GM18909 (cell line): ENCODE data around the gene MACROD2.

ENCODE experiments used
- ATAC-seq: cut with Tn5 transposase; IDR thresholded peaks from one replicate; pipeline ENCODE4 v1.9.1; 2021; ENCODE audit warnings: mild to moderate bottlenecking; ENCODE audit not compliant: unreplicated experiment, poor library complexity

Gene MACROD2

DNA sequence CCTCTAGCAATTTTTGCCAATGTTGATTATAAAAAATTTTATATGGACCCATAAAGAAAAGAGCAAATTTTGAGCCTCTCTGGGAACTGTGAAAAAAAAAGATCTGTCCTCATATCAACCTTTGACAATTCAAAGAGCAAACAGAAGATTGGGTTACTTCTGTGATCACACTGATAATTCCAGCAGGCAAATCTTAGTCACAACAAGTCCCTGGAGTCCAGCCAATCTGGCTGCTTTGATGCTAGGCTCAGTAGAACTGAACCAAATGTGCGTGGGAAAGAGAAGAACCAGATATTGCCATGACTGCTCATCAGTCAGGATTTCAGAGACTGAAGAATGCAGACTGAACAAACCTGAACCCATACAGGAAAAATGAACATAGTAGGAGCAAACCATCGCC is 780.5 kb downstream of the MACROD2 start:
- ATAC-seq: no peak

DNA sequence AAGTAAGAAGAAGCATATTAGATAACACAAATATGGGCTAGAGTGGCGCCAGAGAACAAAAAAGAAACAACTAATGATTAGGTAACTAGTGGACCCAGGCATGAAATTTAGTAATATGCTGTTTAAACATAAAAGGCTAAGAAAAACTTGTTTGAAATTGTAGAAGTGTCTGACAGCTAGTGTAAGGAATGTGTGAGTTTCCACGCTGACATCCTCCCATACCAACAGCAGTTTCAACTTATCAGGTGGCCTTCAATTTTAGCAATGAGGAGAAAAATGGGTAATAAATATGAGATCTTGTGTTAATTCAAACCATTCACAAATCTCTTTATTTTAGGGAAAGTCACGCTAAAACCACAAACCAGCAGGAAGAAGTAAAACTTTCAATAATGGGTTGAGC is 782.3 kb downstream of the MACROD2 start:
- ATAC-seq: no peak

DNA sequence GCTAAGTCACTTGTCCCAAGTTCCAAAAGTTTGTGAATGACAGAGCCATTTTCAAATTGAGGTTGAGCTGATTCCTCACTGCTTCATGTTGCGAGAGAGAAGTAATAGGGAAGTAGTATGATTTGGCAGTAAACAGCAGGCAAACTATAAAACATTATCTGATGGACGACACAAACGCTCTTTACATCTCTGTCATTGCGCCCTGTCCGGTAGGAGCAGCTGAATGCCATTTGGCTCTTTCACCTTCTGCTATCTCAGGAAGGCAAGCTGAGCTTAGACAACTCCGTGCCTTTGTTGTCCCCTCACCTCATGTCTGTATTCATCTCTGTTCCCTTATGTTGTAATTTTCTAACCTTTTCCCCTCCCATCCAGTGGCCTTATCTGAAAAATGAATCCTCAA is 782.8 kb downstream of the MACROD2 start:
- no peak for ATAC-seq

DNA sequence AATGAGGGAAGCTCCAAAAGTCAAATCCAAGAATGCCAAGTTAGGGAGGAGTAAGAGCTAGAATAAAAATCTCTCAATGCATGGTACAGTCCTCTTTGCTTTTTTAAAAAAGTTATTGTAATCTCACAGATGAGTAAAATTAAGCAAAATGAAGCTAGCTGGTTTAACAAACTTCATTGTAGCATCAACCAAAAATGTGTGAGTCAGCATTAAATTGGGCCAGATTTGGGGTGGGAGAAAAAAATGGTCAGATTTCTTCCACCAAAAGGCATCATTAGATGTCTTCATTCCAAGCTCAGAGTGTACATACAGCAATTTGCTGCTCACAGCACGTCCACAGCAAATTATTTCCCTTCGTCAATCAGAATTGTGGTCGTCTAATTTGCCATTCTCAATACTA is 783.6 kb downstream of the MACROD2 start:
- ATAC-seq: no peak

DNA sequence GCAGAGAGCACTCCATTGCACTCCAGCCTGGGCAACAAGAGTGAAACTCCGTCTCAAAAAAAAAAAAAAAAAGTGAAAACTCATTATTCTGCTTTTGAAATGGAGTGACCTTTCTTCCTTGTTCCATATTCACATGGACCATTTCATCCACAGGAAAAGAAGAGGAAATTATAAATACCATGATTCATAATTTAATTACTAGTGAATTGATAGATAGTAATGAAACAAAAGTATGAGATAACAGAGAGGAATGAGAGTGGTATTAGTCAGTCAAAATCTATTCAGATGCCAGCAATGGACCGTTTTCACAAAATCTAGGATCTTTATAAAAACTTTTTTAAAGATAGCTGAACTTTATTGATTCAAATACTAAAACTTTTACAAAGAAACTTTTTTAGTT is 785.2 kb downstream of the MACROD2 start:
- no peak for ATAC-seq

DNA sequence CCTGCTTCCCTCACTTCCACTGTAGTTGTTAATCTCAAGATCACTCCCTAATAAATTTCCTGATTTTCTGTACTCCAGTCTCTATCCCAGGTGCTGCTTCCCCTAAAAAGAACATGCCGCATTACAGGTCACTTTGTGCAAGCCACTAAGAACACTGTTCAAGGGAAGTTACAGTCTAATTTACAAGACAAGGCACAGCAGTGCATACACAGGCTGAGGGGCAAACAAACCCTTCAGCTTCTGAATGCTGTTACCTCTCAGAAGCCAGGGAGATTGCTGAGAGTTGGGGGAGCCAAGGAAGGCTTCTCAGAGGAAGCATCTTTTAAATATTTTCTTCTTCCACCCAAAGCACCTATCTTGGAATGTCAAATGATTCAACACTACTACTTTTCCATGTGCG is 787.4 kb downstream of the MACROD2 start:
- no peak for ATAC-seq

DNA sequence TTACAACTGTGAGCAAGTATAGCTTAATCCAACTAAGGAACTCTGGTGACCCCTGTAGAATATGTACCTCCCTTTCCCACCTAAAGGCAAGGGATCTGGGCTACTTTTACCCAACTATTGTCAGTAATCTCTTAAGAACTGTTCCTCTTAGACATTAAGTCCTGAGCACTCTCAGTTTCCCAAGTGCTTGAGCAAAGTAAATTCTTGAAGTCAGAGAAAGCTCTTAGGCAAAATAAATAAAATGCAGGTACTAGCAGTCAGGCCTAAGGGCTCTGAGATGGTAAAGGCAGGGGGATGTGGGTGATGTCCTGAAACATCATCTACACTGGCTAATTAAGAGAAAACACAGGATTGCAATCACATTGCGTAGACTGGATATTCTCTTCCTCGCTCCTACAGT is 788.5 kb downstream of the MACROD2 start:
- ATAC-seq: no peak

DNA sequence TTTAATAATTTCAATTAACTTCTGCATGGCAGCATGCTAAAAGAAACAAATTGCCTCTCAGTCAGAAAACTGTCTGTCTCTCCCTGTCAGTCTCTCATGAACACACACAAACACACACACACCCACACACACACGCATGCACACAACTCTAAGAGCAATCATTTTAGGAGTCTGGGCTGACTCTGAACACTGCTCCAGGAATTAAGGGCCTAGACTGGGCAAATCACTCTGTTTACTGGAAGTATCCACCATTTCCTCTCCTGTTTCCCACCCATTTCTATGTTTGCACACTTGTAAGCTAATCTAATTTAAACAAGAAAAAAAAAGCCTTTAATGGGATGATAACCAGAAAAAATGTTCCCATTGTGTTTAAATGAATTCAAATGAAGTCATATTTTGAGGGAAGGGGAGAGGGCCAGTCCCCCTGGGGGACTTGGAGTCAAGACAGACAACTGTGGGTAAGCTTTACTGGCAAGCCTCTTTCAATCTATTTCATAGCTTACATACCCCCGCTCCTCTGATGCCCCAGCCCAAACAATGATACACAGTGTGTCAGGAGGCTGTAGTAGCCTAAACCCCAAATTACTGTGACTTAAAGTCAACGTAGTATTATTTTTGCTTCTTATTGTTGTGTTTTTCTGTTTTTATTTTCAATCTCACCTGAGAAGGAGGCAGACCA is 789.9 kb downstream of the MACROD2 start:
- ATAC-seq: no peak

DNA sequence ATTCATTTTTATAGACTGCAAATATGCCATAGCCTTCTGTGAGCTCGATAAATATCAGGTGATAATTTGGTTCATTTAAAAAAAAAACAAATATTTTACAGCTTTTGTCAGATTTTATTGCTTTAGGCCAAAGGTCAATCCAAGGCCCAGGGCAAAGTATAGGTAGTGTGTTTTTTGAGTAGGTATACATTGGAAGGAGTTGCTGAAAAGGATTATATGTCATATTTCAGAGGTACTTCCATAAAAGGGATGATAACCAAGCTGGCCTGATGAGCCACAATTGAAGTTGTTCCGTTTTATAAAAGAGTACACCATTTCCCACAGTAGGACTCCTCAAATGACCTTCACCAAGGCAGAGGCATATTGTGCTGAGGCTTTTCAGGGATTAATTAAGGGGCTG is 794.9 kb downstream of the MACROD2 start:
- ATAC-seq: no peak

DNA sequence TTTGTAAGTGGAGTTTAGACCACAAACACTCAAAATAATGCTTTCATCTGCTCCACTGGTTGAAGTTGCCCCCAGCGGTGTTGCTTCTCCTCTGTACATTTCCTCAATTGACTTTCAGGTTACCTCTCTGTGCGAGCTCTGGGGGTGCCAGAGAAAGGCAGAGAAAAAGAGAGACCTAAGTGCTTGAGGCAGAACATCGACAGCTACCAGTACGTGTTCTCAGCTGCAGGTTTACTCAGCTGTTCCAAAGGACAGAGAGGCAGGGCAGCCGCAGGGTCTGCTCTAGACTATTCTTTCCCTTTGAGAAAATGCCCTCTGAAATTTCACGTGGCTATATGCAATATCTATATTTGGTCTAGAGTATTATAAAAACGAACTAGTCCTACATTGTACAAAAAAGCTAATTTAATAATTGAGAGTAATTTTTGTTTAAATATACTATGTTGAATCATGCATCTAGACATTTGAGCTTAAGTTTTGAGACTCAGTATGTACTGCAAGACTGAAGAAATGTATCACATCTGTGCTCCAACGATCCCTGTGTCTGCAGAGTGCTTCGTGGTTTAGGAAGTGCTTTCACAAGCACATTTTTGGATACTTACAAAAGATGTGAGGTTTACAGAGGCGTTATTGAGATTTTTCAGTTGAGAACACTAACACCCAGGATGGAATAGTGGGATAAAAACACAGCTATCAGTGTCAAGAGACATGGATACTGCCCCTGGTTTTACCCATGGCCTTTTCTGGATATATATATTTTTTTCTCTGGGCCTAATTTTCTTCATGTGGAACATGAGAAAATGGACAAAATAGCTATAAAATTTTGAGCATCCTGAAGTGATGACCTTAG is 795.7 kb downstream of the MACROD2 start:
- no peak for ATAC-seq

DNA sequence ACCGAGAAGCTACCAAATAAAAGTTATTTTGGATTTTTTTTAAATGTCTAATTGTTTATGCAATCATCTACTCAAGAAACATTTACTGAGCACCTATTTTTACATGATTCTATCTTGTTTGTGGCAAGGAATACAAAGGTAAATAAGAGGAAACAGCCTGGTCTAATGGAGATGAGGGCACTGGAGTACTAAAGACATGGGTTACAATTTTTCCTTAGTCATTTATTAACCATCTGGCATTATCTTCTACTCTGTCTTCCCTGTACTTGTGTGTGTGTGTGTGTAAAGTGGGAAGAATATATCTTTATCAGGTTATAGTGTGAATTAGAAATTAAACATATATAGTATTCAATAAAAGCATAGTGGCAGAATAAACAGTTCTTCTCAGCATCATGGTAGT is 797.6 kb downstream of the MACROD2 start:
- no peak for ATAC-seq

DNA sequence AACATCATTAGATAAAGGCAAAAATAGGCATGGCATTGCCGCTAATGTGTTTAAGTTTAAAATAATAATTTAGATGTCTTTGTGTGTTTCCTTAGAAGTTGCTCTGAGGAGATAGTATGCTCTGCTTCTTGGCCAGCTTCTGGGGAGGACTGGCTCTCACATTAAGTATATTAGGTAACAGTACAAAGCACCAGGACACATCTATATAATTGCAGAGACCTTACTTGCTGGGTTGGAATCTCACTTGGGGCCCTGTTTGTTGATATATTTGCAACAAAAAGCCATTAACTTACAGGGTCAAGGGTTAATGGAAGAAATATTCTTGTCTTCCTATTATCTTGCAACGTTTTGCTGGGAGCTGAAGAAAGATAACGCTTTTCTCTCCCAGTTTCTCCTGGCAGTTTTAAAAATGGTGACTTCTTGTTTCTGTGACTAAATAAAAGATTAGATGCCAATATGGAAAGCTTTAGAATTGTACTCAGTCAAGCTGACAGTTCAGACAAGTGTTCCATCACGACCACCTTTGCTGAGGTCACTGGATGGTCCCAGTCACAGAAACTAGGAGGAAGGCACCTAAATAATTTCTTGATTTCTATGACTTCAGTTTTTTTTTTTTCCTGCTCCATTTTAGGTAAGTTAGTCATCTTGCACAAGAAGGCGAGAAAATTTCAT is 804.4 kb downstream of the MACROD2 start:
- ATAC-seq: no peak

DNA sequence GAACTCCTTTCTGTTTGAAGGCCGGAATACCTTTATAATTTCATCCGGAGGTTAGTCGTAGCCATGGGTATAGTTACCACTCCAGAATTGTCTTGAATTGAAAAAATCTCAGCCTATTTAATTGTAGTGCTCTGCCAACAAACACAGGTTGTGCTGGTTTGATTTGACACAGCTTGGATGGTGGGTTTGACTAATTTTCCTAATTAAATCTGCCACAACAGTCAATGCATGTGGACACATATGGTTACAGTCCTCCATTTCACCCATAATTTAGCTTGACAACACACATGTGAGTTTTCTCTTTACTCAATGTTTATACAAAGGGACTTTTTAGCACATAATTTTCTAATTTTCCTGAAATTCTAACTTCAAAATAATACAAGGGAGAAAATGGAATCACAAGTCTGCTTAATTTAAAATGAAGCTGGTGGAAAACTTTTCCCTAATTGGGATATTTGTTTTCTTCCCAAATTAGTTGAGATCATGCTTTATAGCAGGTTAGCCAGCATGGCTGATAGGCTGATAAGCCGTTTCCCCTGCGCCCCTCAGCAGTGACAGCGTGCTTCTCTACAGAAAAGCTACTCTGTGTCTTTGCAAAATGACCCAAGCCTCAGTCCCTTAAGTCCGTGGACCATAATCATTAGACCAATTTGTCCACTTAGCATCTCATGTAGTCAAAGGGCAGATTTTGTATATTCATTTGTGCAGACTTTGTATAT is 805.5 kb downstream of the MACROD2 start:
- ATAC-seq: no peak

DNA sequence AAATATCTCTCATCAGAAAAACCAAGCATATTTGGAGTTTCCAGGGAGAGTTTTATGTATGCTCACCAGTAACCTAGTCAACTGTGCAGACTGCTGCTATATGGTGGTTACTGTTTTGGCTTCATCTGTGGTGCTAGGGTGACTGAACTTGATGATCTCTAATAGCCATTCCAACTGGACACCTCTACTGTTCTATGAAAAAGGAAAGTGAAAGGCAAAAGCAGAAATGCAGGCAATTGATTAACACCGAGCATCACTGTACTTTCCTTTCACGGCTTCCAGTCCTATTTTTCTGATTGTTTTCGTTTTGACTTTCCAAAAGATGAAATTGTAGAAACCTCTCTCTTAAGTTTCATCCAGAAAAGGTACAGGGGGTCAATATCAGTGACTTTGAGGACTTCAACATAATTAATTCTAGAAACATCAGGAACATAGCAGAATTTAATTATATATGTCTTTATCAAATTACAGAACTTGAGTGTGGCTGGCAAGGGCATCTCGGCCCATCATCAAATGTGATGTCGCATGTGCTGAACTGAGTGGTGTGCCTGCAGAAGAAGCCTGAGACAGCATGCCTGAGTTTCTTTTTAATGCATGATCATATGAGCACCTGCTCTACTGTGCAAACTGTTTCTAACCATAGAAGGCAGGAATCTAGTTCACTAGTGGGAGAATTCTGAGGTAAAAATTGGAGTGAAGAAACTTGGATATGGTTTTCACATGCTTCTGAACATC is 806.4 kb downstream of the MACROD2 start:
- peak; percentile 58 for ATAC-seq

DNA sequence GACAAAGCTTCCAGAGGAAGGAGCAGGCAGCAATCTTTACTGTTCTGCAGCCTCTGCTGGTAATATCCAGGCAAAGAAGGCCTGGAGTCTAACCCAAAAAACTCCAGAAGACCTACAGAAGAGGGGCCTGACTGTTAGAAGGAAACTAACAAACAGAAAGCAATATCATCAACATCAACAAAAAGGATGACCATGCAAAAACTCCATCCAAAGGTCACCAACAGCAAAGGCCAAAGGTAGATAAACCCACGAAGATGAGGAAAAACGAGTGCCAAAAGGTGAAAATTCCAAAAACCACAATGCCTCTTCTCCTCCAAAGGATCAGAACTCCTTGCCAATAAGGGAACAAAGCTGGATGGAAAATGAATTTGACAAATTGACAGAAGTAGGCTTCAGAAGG is 811.9 kb downstream of the MACROD2 start:
- ATAC-seq: no peak

DNA sequence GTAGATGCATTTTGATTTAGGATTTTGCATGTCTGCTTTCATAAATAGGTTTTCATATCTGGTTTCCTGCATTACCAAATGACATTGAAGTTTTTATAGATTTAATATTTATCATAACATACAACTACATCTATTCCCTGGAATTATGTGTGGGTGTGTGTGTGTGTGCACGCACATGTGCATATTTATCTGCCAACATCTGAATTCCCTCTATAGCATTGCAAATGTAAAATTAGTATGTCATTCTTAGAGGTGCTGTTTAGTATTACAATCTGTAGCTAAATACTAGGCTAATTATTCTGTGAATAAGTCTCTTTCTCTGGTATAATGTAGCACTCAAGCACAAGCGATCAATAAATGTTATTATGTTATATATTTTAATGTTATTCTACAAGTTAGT is 820.0 kb downstream of the MACROD2 start:
- no peak for ATAC-seq

DNA sequence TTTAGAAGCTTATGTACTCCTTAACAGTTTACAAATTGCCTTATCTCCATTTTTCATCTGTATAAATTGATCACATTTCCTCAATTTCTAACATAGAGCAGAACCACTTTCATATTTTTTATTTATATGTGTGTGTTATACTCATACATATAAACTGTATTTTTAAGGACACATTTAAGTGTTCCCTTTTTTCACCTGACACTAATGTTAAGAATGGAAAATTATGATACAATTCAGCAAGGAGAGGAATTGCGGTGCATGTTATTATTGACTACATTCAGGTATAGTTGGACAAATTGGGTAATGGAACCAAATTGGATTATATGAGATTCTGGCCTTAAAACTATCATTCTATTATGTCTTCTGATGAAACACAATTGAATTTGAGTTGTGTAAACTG is 821.2 kb downstream of the MACROD2 start:
- ATAC-seq: no peak

DNA sequence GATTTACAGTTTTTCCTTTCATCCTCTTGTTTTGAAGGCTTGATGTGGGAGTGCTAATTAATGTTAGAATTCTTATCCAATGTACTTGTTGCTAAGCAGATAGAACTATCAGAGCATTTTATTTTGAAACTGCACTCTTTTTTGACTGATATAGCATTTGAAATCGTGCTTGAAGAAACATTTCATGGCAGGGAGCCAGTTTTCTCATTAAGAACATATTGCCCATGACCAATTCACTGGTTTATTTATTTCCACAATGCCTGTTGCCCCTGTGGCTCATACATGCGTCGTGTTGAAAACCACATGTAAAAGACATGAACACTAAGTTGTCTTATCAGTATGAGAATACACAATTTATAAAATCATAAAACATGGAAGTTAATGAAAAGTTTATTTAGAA is 821.8 kb downstream of the MACROD2 start:
- ATAC-seq: no peak

DNA sequence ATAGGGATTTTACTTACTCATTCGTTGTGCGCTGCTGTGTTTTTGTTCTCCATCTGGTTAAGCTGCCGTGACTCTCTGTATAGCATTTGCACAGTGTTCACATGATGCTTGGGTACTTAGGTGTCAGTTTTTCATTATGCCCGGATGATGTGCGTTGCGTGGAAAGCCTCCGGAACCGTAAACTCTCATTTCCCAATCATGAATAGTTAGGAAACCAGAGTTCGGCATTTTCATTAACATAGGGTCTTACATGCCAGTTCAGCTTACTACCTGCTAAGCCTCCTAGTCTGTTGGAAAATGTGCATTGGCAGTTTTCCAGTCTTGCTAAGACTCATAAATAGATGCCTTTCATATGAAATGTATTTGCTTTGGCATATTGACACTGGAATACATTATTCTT is 825.5 kb downstream of the MACROD2 start:
- no peak for ATAC-seq

DNA sequence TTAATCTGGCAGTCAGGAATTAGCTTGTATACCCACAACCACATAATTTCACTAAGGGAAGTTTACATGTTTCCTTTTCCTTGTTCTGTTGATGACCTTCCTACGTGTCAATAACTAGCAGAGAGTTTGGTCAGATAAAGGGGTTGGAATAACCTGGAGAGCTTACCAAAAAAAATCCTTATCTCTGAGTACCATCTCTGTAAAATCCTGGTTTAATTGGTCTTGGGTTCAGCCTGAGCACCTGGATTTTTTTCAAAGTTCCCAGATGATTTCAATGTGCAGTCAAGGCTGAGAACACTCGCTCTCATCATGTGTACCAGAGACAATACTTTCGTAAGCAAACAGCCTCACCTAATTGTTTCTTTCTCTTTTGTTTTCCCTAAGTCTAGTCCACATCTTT is 825.9 kb downstream of the MACROD2 start:
- no peak for ATAC-seq
